HEK293 (cell line): Measurements from ENCODE around the gene KDM4D.

Experiments used
- CTCF ChIA-PET: fragments of 350-600 bp; formaldehyde crosslinking; extraction: SDS; loops from one replicate; lab custom pipeline; 2021; ENCODE audit warnings: antibody characterized with exemption; lab: Yijun Ruan, JAX
- POLR2A ChIA-PET: fragments of 300-600 bp; formaldehyde crosslinking; extraction: SDS; loops from one replicate; lab custom pipeline; 2020; ENCODE audit warnings: antibody characterized with exemption, inconsistent platforms; lab: Yijun Ruan, JAX
- H3K27ac ChIP-seq: fragments of 200-500 bp; sonication (Bioruptor generic); 2 replicates; pipeline ENCODE4 v1.5.1; 2014; ENCODE audit warnings: low read depth, low read length, control low read depth, inconsistent platforms; ENCODE audit errors: extremely low read depth
- H3K36me3 ChIP-seq, 2 experiments: fragments of 200-500 bp in 1 of 2; sonication (Bioruptor generic) in 1 of 2; 1 replicate in 1 of 2; 2 replicates in 1 of 2; pipeline ENCODE4 v1.5.1; 2014 to 2017; ENCODE audit warnings: inconsistent platforms in 2 of 2, low read length in 2 of 2; ENCODE audit not compliant: control insufficient read depth in 2 of 2, insufficient read depth in 1 of 2
- H3K4me1 ChIP-seq: fragments of 200-500 bp; sonication (Bioruptor generic); 2 replicates; pipeline ENCODE4 v1.5.1; 2014; ENCODE audit warnings: mild to moderate bottlenecking, low read length, inconsistent platforms; ENCODE audit not compliant: control insufficient read depth, insufficient read depth
- H3K4me3 ChIP-seq: 2 replicates; pipeline ENCODE4 v1.5.1; 2011; ENCODE audit warnings: low read depth, mild to moderate bottlenecking, control low read depth, low read length, moderate library complexity
- H3K9me3 ChIP-seq: fragments of 200-500 bp; sonication (Bioruptor generic); 2 replicates; pipeline ENCODE4 v1.5.1; 2014; ENCODE audit warnings: low read depth, low read length, inconsistent platforms; ENCODE audit not compliant: control insufficient read depth, insufficient read depth
- GLIS1 ChIP-seq: fragments of 450-650 bp; formaldehyde crosslinking; IDR thresholded peaks from 2 replicates; pipeline ENCODE4 v1.5.1; 2016; ENCODE audit warnings: missing biosample characterization, missing genetic modification characterization
- SCRT2 ChIP-seq: fragments of 450-650 bp; formaldehyde crosslinking; IDR thresholded peaks from 2 replicates; pipeline ENCODE4 v1.5.1; 2016; ENCODE audit warnings: missing biosample characterization, missing genetic modification characterization
- SETDB1 ChIP-seq: IDR thresholded peaks from one replicate; pipeline ENCODE4 v1.6.1; 2017; ENCODE audit warnings: mild to moderate bottlenecking, low read length, moderate library complexity, mixed read lengths; ENCODE audit not compliant: insufficient read length
- YY1 ChIP-seq: fragments of 450-650 bp; formaldehyde crosslinking; IDR thresholded peaks from 2 replicates; pipeline ENCODE4 v1.5.1; 2018; ENCODE audit warnings: missing biosample characterization, missing genetic modification characterization
- ZBTB7A ChIP-seq: fragments of 450-650 bp; formaldehyde crosslinking; IDR thresholded peaks from 2 replicates; pipeline ENCODE4 v1.5.1; 2016; ENCODE audit warnings: low read depth, missing biosample characterization, missing genetic modification characterization
- ZEB2 ChIP-seq: fragments of 450-650 bp; formaldehyde crosslinking; IDR thresholded peaks from 2 replicates; pipeline ENCODE4 v1.5.1; 2016; ENCODE audit warnings: missing biosample characterization, missing genetic modification characterization
- ZFP69B ChIP-seq: fragments of 450-650 bp; formaldehyde crosslinking; IDR thresholded peaks from 2 replicates; pipeline ENCODE4 v1.5.1; 2016; ENCODE audit warnings: missing biosample characterization, missing genetic modification characterization
- ZNF114 ChIP-seq: fragments of 450-650 bp; formaldehyde crosslinking; IDR thresholded peaks from 2 replicates; pipeline ENCODE4 v1.5.0; 2017; ENCODE audit warnings: missing biosample characterization, missing genetic modification characterization
- ZNF121 ChIP-seq: fragments of 450-650 bp; formaldehyde crosslinking; IDR thresholded peaks from 2 replicates; pipeline ENCODE4 v1.5.1; 2016; ENCODE audit warnings: missing biosample characterization, missing genetic modification characterization
- ZNF157 ChIP-seq: fragments of 450-650 bp; formaldehyde crosslinking; IDR thresholded peaks from 2 replicates; pipeline ENCODE4 v1.5.1; 2016; ENCODE audit warnings: missing biosample characterization, missing genetic modification characterization
- ZNF2 ChIP-seq: fragments of 450-650 bp; formaldehyde crosslinking; IDR thresholded peaks from 2 replicates; pipeline ENCODE4 v1.5.1; 2016; ENCODE audit warnings: missing biosample characterization, missing genetic modification characterization
- ZNF266 ChIP-seq: fragments of 450-650 bp; formaldehyde crosslinking; IDR thresholded peaks from 2 replicates; pipeline ENCODE4 v1.5.1; 2016; ENCODE audit warnings: missing biosample characterization, missing genetic modification characterization, low read depth
- ZNF292 ChIP-seq: fragments of 450-650 bp; formaldehyde crosslinking; IDR thresholded peaks from 2 replicates; pipeline ENCODE4 v1.5.1; 2016; ENCODE audit warnings: low read depth, missing biosample characterization, missing genetic modification characterization, borderline replicate concordance
- ZNF302 ChIP-seq: fragments of 450-650 bp; formaldehyde crosslinking; IDR thresholded peaks from 2 replicates; pipeline ENCODE4 v1.5.1; 2016; ENCODE audit warnings: missing biosample characterization, missing genetic modification characterization, low read depth
- ZNF341 ChIP-seq: fragments of 450-650 bp; formaldehyde crosslinking; IDR thresholded peaks from 2 replicates; pipeline ENCODE4; 2016; ENCODE audit warnings: low read depth, missing biosample characterization, missing genetic modification characterization
- ZNF37A ChIP-seq: fragments of 450-650 bp; IDR thresholded peaks from 2 replicates; pipeline ENCODE4 v1.5.1; 2018; ENCODE audit warnings: missing biosample characterization, missing genetic modification characterization
- ZNF391 ChIP-seq: fragments of 450-650 bp; formaldehyde crosslinking; IDR thresholded peaks from 2 replicates; pipeline ENCODE4 v1.5.1; 2016; ENCODE audit warnings: low read depth, missing biosample characterization, missing genetic modification characterization, borderline replicate concordance
- ZNF404 ChIP-seq: fragments of 450-650 bp; formaldehyde crosslinking; IDR thresholded peaks from 2 replicates; pipeline ENCODE4 v1.5.1; 2017; ENCODE audit warnings: missing biosample characterization, missing genetic modification characterization
- ZNF621 ChIP-seq: fragments of 450-650 bp; formaldehyde crosslinking; IDR thresholded peaks from 2 replicates; pipeline ENCODE4 v1.5.1; 2017; ENCODE audit warnings: missing biosample characterization, missing genetic modification characterization
- ZNF629 ChIP-seq: fragments of 450-650 bp; formaldehyde crosslinking; IDR thresholded peaks from 2 replicates; pipeline ENCODE4 v1.5.1; 2017; ENCODE audit warnings: missing biosample characterization, missing genetic modification characterization
- ZNF791 ChIP-seq: fragments of 450-650 bp; formaldehyde crosslinking; IDR thresholded peaks from 2 replicates; pipeline ENCODE4 v1.5.1; 2016; ENCODE audit warnings: missing biosample characterization, missing genetic modification characterization
- TF ChIP-seq, protein P1 (sequence below): fragments of 450-650 bp; formaldehyde crosslinking; IDR thresholded peaks from 2 replicates; pipeline ENCODE4 v1.5.0; 2017; ENCODE audit warnings: missing biosample characterization, missing genetic modification characterization, borderline replicate concordance
- TF ChIP-seq, protein P2 (sequence below): fragments of 450-650 bp; formaldehyde crosslinking; IDR thresholded peaks from 2 replicates; pipeline ENCODE4 v1.5.1; 2017; ENCODE audit warnings: missing biosample characterization, missing genetic modification characterization
- TF ChIP-seq, protein P3 (sequence below): IDR thresholded peaks from 2 replicates; pipeline ENCODE4 v1.6.1; 2011; ENCODE audit warnings: mild to moderate bottlenecking, low read depth, low read length, borderline replicate concordance
- TF ChIP-seq, protein P4 (sequence below): fragments of 450-650 bp; formaldehyde crosslinking; IDR thresholded peaks from 2 replicates; pipeline ENCODE4 v1.5.1; 2016; ENCODE audit warnings: missing biosample characterization, missing genetic modification characterization

KDM4D gene

DNA sequence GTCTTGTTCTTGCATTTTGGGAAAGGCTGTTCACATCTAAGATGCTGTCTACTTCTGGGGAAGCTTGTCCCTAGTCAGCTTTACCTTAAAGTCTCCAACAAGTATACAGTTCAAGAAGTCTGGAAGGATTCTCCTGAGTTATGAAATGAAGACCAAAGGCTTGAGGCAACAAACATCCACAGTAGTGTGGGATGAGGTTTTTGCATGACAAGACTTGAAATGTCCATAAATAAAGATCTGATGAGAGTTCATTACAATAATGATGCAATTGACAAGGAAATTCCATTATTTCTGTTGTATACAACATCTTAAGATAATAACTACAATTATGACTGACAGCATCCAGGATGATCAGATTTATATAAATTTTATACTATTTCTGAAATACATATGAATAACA is 30.2 kb downstream of the KDM4D start (continued):
- TF ChIP-seq, protein P1, sequence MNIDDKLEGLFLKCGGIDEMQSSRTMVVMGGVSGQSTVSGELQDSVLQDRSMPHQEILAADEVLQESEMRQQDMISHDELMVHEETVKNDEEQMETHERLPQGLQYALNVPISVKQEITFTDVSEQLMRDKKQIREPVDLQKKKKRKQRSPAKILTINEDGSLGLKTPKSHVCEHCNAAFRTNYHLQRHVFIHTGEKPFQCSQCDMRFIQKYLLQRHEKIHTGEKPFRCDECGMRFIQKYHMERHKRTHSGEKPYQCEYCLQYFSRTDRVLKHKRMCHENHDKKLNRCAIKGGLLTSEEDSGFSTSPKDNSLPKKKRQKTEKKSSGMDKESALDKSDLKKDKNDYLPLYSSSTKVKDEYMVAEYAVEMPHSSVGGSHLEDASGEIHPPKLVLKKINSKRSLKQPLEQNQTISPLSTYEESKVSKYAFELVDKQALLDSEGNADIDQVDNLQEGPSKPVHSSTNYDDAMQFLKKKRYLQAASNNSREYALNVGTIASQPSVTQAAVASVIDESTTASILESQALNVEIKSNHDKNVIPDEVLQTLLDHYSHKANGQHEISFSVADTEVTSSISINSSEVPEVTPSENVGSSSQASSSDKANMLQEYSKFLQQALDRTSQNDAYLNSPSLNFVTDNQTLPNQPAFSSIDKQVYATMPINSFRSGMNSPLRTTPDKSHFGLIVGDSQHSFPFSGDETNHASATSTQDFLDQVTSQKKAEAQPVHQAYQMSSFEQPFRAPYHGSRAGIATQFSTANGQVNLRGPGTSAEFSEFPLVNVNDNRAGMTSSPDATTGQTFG: no peak
- no peak for TF ChIP-seq ZEB2
- TF ChIP-seq ZNF341 (tag by site-specific recombination): no peak
- no peak for TF ChIP-seq ZNF37A (tag by site-specific recombination)
- no peak for TF ChIP-seq ZNF629

DNA sequence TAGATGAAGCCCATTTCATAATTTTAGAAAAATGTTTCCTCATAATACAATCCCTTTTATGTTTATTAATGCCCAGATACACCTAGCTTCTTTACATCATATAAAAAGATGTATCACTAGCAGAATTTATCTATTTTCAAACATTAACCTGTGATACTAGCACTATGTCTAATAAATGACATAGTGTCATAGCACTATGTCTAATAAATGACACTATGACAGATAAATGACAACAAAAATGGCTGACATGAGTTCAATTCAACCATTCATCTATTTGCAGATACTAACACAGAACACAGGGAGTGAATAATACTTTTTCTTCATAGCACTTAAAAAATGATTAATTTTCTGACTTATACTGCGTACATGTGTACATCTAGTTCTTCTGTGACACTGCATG is 32.1 kb downstream of the KDM4D start:
- CTCF ChIA-PET: no interaction called here
- Histone ChIP-seq H3K36me3 (no peaks in the 10 kb centered on the region), H3K4me3 (no peak overlapping the region), H3K9me3 (no peaks in the 10 kb centered on the region), H3K27ac (no peak overlapping the region)
- POLR2A ChIA-PET: no interaction called here
- TF ChIP-seq ZNF404 (tag by site-specific recombination) (no peak), ZBTB7A (no peak), ZNF391 (no peak), ZNF791 (tag by site-specific recombination) (no peak), ZFP69B (tag by site-specific recombination) (no peak), GLIS1 (tag by site-specific recombination) (no peak), SETDB1 (no peak)
- TF ChIP-seq, protein P2, sequence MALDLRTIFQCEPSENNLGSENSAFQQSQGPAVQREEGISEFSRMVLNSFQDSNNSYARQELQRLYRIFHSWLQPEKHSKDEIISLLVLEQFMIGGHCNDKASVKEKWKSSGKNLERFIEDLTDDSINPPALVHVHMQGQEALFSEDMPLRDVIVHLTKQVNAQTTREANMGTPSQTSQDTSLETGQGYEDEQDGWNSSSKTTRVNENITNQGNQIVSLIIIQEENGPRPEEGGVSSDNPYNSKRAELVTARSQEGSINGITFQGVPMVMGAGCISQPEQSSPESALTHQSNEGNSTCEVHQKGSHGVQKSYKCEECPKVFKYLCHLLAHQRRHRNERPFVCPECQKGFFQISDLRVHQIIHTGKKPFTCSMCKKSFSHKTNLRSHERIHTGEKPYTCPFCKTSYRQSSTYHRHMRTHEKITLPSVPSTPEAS (tag by site-specific recombination): no peak
- TF ChIP-seq, all 188 proteins: peak for 0
- H3K4me1 ChIP-seq: no peaks in the 10 kb centered on the region

DNA sequence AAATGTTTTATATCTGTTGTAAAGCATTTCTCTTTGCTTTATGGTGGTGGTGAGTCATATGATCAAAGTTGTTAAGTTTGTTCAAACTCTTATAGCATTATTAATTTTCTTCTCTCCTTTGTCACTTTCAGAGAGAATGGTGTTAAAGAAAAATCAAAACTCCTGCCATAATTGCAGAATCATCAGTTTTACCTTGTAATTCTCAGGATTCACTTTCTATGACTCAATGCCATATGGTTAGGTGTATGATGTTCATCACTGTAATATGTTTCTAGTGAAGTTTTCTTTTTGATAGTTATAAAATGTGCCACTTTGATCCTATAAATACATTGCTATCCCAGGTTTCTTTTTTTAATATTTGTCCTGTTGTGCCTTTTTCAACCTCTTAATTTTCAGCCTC is 37.9 kb downstream of the KDM4D start:
- Histone ChIP-seq H3K9me3 (no peaks in the 10 kb centered on the region), H3K4me3 (no peak overlapping the region), H3K36me3 (no peaks in the 10 kb centered on the region), H3K4me1 (no peaks in the 10 kb centered on the region), H3K27ac (no peak overlapping the region)
- ChIA-PET CTCF (no interaction called here), POLR2A (no interaction called here)
- no peak for TF ChIP-seq ZNF114
- TF ChIP-seq SCRT2 (tag by site-specific recombination): no peak
- no peak for TF ChIP-seq ZNF621 (tag by site-specific recombination)
- TF ChIP-seq, protein P3, sequence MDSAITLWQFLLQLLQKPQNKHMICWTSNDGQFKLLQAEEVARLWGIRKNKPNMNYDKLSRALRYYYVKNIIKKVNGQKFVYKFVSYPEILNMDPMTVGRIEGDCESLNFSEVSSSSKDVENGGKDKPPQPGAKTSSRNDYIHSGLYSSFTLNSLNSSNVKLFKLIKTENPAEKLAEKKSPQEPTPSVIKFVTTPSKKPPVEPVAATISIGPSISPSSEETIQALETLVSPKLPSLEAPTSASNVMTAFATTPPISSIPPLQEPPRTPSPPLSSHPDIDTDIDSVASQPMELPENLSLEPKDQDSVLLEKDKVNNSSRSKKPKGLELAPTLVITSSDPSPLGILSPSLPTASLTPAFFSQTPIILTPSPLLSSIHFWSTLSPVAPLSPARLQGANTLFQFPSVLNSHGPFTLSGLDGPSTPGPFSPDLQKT: no peak
- no peak for TF ChIP-seq ZNF2
- no peak for TF ChIP-seq ZNF266 (tag by site-specific recombination)
- TF ChIP-seq ZNF292 (tag by site-specific recombination): no peak
- TF ChIP-seq, protein P4, sequence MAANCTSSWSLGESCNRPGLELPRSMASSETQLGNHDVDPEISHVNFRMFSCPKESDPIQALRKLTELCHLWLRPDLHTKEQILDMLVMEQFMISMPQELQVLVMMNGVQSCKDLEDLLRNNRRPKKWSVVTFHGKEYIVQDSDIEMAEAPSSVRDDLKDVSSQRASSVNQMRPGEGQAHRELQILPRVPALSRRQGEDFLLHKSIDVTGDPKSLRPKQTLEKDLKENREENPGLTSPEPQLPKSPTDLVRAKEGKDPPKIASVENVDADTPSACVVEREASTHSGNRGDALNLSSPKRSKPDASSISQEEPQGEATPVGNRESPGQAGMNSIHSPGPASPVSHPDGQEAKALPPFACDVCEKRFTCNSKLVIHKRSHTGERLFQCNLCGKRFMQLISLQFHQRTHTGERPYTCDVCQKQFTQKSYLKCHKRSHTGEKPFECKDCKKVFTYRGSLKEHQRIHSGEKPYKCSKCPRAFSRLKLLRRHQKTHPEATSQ (tag by site-specific recombination): no peak
- TF ChIP-seq YY1: no peak
- no peak for TF ChIP-seq ZNF302 (tag by site-specific recombination)
- TF ChIP-seq ZNF157 (tag by site-specific recombination): no peak
- no peak for TF ChIP-seq ZNF121
- TF ChIP-seq, all 188 proteins: peak for 0
